ENCODE data around the gene RABGGTA. TPM values are rescaled to one million over a fixed set of nuclear protein-coding genes. Genes with fewer than 3 reads are reported as not detected.

Gene RABGGTA
- total RNA-seq, 1 experiment from 2014 or later, result 25.6 TPM

GRCh38 chr14:24280797-24281460, 9.5 kb upstream of the RABGGTA start:
- H3K4ac ChIP-seq (ENCODE audit: low read depth, low read length), result no peak overlapping the region
- WGBS (ENCODE audit: extremely low coverage, insufficient read length, low lambda C conversion rate), result no CpG with 5 or more reads among the region's 6 CpGs
- H3K27ac Mint-ChIP-seq, result peak overlapping the region in 1 of 3 experiments; percentile 27; a peak in 2 of 7 replicates

More at GRCh38 chr14:24280797-24281460, 9.5 kb upstream of the RABGGTA start:
- TF ChIP-seq CTCF (conservative IDR thresholded peaks at IDR 0.05), result no peak
- Histone ChIP-seq H3K14ac (ENCODE audit: insufficient read depth, low read length) (no peak overlapping the region), H4K91ac (ENCODE audit: insufficient read length, low read depth, low read length) (no peak overlapping the region), H3K56ac (ENCODE audit: insufficient read length, low read depth, low read length) (no peak overlapping the region), H2AK5ac (ENCODE audit: insufficient read length, low read length) (no peak overlapping the region), H3K27ac (ENCODE audit: insufficient read length, low read depth, low read length) (no peak overlapping the region), H2BK15ac (ENCODE audit: low read depth, low read length) (no peak overlapping the region), H3K9ac (ENCODE audit: extremely low read depth, insufficient read length, low read length) (no peak overlapping the region), H3K79me2 (ENCODE audit: insufficient read depth, low read length) (no peaks in the 10 kb centered on the region), H3K9me3 (ENCODE audit: control insufficient read depth, low read depth, low read length) (no peaks in the 10 kb centered on the region), H3K23me2 (ENCODE audit: insufficient read length, low read depth, low read length, poor library complexity, severe bottlenecking) (no peaks in the 10 kb centered on the region), H3K27me3 (ENCODE audit: insufficient read depth, low read length) (no peaks in the 10 kb centered on the region), H2BK5ac (ENCODE audit: insufficient read length, low read length) (no peak overlapping the region), H3K4me2 (ENCODE audit: insufficient read depth, insufficient read length, low read length) (no peak overlapping the region), H2AFZ (ENCODE audit: low read length) (no peak overlapping the region), H3K79me1 (ENCODE audit: insufficient read depth, low read depth, low read length, poor library complexity, severe bottlenecking) (no peaks in the 10 kb centered on the region), H3T11ph (ENCODE audit: low read length) (no peak overlapping the region), H3K18ac (ENCODE audit: insufficient read length, low read depth, low read length) (no peak overlapping the region), H3K4me1 (ENCODE audit: insufficient read depth, low read length) (no peaks in the 10 kb centered on the region), H2BK20ac (ENCODE audit: low read depth, low read length, poor library complexity, severe bottlenecking) (no peak overlapping the region), H2BK12ac (ENCODE audit: insufficient read length, low read depth, low read length) (no peak overlapping the region), H3K23ac (ENCODE audit: insufficient read length, low read depth, low read length) (no peak overlapping the region), H4K5ac (ENCODE audit: insufficient read length, low read depth, low read length) (no peak overlapping the region), H4K20me1 (ENCODE audit: control insufficient read depth, insufficient read depth, insufficient read length) (no peaks in the 10 kb centered on the region), H4K8ac (replicated peaks; ENCODE audit: insufficient read length, low read depth, low read length) (no peak overlapping the region), H2BK120ac (ENCODE audit: low read depth, low read length, poor library complexity, severe bottlenecking) (no peak overlapping the region)
- Mint-ChIP-seq H3K36me3 (ENCODE audit: insufficient read depth in 1 of 3, low read depth in 3 of 3) (no peaks in the 10 kb centered on the region), H3K4me1 (peaks cover 2% of the 10 kb centered on the region in 2 experiments; a peak in 1 of 4 replicates), H3K9me3 (no peaks in the 10 kb centered on the region), H3K27me3 (ENCODE audit: low read depth) (no peaks in the 10 kb centered on the region), H3K4me3 (no peak overlapping the region; a peak in 1 of 5 replicates)
- DNase-seq, result no peak

All from H9 (cell line).